DOHH2 (cell line): ENCODE results near the gene UVRAG.

ENCODE experiments used
- EZH2phosphoT487 ChIP-seq: fragments of 200-600 bp; sonication (generic); IDR thresholded peaks from 2 replicates; pipeline ENCODE4 v1.6.1; 2017; ENCODE audit warnings: borderline replicate concordance, mild to moderate bottlenecking, antibody characterized with exemption, low read length, moderate library complexity, mixed read lengths
- TF ChIP-seq, protein P1 (sequence below): fragments of 200-600 bp; sonication (generic); IDR thresholded peaks from one replicate; pipeline ENCODE4 v1.5.1; 2014; ENCODE audit warnings: antibody characterized with exemption, mild to moderate bottlenecking, low read depth, low read length; ENCODE audit not compliant: poor library complexity, severe bottlenecking

DNA sequence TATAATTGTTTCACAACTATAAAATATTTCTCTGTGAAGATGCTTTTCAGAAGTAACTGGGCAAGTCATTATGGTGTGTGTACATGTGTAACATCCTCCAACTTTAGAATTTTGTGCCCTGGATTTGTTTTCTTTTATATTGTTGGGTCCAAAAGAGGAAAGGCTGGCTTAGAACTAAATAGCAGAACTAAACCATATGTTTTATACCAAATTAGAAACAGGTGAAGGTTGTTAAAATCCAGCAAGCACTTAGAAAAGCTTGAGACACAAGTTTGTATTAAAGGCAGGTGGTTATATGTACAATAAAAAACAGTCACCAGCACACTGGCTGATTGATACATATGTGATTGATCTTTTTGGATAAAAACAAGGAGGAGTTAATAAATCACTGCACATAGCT is 232.8 kb downstream of the UVRAG start:
- TF ChIP-seq, protein P1, sequence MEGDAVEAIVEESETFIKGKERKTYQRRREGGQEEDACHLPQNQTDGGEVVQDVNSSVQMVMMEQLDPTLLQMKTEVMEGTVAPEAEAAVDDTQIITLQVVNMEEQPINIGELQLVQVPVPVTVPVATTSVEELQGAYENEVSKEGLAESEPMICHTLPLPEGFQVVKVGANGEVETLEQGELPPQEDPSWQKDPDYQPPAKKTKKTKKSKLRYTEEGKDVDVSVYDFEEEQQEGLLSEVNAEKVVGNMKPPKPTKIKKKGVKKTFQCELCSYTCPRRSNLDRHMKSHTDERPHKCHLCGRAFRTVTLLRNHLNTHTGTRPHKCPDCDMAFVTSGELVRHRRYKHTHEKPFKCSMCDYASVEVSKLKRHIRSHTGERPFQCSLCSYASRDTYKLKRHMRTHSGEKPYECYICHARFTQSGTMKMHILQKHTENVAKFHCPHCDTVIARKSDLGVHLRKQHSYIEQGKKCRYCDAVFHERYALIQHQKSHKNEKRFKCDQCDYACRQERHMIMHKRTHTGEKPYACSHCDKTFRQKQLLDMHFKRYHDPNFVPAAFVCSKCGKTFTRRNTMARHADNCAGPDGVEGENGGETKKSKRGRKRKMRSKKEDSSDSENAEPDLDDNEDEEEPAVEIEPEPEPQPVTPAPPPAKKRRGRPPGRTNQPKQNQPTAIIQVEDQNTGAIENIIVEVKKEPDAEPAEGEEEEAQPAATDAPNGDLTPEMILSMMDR = no peak
- TF ChIP-seq EZH2phosphoT487 = no peak
